Mesendoderm (in vitro differentiated cells): ENCODE data around the gene WDFY1.

ENCODE experiments used
- DNase-seq: peaks from one replicate; pipeline ENCODE4 v3.0.0; 2013
- H2AK5ac ChIP-seq: 2 replicates; pipeline ENCODE4 v1.6.1; 2013; ENCODE audit warnings: low read length, inconsistent platforms
- H2BK120ac ChIP-seq: 2 replicates; pipeline ENCODE4 v1.6.1; 2013; ENCODE audit warnings: low read depth, mild to moderate bottlenecking, low read length, moderate library complexity, mixed read lengths
- H2BK15ac ChIP-seq: replicated peaks from 2 replicates; pipeline ENCODE4 v1.6.1; 2013; ENCODE audit warnings: low read depth, mild to moderate bottlenecking, moderate library complexity
- H2BK5ac ChIP-seq: 2 replicates; pipeline ENCODE4 v1.6.1; 2013; ENCODE audit warnings: low read length, inconsistent platforms
- H3K18ac ChIP-seq: 2 replicates; pipeline ENCODE4 v1.6.1; 2013; ENCODE audit warnings: mild to moderate bottlenecking, low read length, mixed read lengths
- H3K23ac ChIP-seq: one replicate; pipeline ENCODE4 v1.6.1; 2013; ENCODE audit warnings: low read length
- H3K27ac ChIP-seq: 2 replicates; pipeline ENCODE4 v1.5.1; 2013; ENCODE audit warnings: low read depth, mild to moderate bottlenecking, inconsistent platforms, low read length, moderate library complexity
- H3K27me3 ChIP-seq: 2 replicates; pipeline ENCODE4 v1.6.1; 2013; ENCODE audit warnings: low read length, control low read depth, mild to moderate bottlenecking, inconsistent platforms; ENCODE audit not compliant: insufficient read depth, poor library complexity
- H3K36me3 ChIP-seq: 2 replicates; pipeline ENCODE4 v1.6.1; 2013; ENCODE audit warnings: low read length, inconsistent platforms; ENCODE audit not compliant: control insufficient read depth, insufficient read depth
- H3K4ac ChIP-seq: one replicate; pipeline ENCODE4 v1.6.1; 2013; ENCODE audit warnings: low read depth, mild to moderate bottlenecking, low read length, moderate library complexity
- H3K4me1 ChIP-seq: 2 replicates; pipeline ENCODE4 v1.6.1; 2013; ENCODE audit warnings: low read depth, low read length, inconsistent platforms; ENCODE audit not compliant: control insufficient read depth
- H3K4me2 ChIP-seq: 2 replicates; pipeline ENCODE4 v1.6.1; 2013; ENCODE audit warnings: low read length
- H3K4me3 ChIP-seq: 2 replicates; pipeline ENCODE4 v1.5.1; 2013; ENCODE audit warnings: mild to moderate bottlenecking, low read length
- H3K56ac ChIP-seq: one replicate; pipeline ENCODE4 v1.6.1; 2013; ENCODE audit warnings: low read length
- H3K79me1 ChIP-seq: 2 replicates; pipeline ENCODE4 v1.6.1; 2013; ENCODE audit warnings: low read length, inconsistent platforms
- H3K79me2 ChIP-seq: 2 replicates; pipeline ENCODE4 v1.6.1; 2013; ENCODE audit warnings: mild to moderate bottlenecking, low read length; ENCODE audit not compliant: control insufficient read depth, insufficient read depth
- H3K9ac ChIP-seq: 2 replicates; pipeline ENCODE4 v1.6.1; 2013; ENCODE audit warnings: low read length, inconsistent platforms
- H4K5ac ChIP-seq: one replicate; pipeline ENCODE4 v1.6.1; 2013; ENCODE audit warnings: low read length
- H4K8ac ChIP-seq: one replicate; pipeline ENCODE4 v1.6.1; 2013; ENCODE audit warnings: low read depth, mild to moderate bottlenecking, control low read depth, low read length, moderate library complexity
- WGBS: extraction: QIAGEN DNeasy Blood & Tissue Kit; methylation state at CpG from one replicate; pipeline ENCODE4 v1.1.7; 2013; ENCODE audit warnings: low lambda C conversion rate, missing lambda C conversion rate; ENCODE audit not compliant: insufficient coverage; ENCODE audit errors: extremely low coverage; 5-methylcytosine and 5-hydroxymethylcytosine counted together

WDFY1 gene

DNA sequence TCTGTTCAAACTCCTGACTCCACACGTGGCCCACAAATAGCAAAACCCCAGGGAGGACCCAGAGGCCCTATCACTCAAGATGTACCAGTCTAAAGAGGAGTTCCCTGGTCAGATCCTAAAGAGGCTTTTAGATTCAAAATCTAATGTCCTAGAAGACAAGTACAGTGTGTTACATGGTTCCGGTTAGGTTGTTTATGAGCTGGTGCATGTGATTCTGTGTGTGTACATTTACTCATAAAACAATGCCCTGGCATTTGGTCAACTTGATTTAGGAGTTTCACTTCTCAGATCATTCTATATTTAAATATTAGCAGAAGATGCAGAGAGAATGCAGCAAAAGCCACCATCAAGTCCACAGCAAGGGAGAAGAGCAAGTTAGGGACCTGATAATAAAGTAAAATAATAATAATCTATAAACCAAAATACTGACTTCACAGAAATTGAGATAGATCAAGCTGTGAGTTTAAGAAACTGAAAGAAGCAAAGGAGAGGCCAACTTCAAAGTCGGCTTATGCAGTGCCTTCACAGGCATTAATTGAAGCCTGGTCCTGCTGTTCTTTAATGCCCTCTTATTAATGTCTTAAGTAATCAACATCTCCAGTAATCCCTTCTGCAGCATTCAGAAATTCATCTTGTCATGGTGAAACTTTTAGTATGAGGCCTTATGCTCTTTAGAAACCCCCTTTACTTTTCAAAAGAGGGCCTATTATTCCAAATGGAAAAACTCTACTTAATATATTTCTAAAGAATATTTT lies 103.5 kb downstream of the WDFY1 start:
- H3K18ac ChIP-seq: no peak overlapping the region
- no peak overlapping the region for H2BK15ac ChIP-seq
- no peak overlapping the region for H3K9ac ChIP-seq
- H3K36me3 ChIP-seq: no peaks in the 10 kb centered on the region
- H3K27ac ChIP-seq: no peak overlapping the region
- DNase-seq: no peak
- H2BK120ac ChIP-seq: no peak overlapping the region
- WGBS: no CpG with 5 or more reads among the region's 3 CpGs
- no peak overlapping the region for H2AK5ac ChIP-seq
- H3K4me3 ChIP-seq: no peak overlapping the region
- H4K8ac ChIP-seq: no peak overlapping the region
- H3K56ac ChIP-seq: no peak overlapping the region
- no peaks in the 10 kb centered on the region for H3K79me1 ChIP-seq
- no peak overlapping the region for H3K4ac ChIP-seq
- H4K5ac ChIP-seq: no peak overlapping the region
- no peak overlapping the region for H3K4me2 ChIP-seq
- no peak overlapping the region for H3K23ac ChIP-seq
- no peaks in the 10 kb centered on the region for H3K4me1 ChIP-seq
- H3K79me2 ChIP-seq: no peaks in the 10 kb centered on the region
- no peak overlapping the region for H2BK5ac ChIP-seq
- H3K27me3 ChIP-seq: no peaks in the 10 kb centered on the region

DNA sequence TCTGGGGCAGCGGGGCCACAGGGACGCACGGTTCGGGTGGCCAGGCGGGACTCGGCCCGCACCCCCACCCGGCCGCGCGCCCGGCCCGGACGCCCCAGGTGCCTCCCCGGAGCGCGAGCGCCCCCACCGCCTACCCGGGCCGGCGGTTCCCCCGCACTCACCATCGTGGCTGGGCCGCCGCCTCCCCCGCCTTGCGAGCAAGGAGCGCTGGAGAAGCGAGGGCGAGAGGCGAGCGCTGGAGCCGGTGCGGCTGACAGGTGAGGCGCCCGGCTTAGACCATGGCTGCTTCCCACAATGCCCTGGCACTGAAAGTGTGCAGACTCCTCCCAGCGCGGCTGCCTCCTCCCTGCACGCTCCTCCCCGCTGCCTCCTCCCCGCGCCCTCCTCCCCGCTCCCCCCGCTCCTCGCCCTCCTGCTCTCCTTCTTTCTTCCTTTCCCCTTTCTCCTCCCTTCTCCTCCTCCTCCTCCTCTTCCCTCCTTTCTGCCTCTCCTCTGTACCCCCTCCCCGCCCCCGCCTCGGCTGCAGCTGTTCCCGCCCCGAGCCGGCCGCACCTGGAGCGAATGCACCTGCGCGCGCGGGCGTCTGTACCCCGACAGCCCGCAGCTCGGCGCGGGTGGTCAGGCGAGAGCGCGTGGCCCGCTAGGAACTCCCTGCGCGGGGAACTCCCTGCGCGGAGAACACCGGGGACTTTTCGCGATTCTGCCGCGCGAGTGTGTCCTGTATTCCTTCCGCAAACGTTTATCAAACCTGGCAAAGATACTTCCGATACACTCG lies 107.7 kb downstream of the WDFY1 start, which contains the start of gene AP1S3:
Gene AP1S3, minus strand, starts transcription at position 296 of the 775 bp plus-strand sequence. Its CDS starts 132 bp downstream, at position 164.
- H3K4ac ChIP-seq: no peak within 1 kb of the TSS
- peak within 1 kb of the TSS; percentile 78 for H3K4me3 ChIP-seq
- peak within 1 kb of the TSS; percentile 85 for H3K56ac ChIP-seq
- no peaks in the 10 kb centered on the region for H3K27me3 ChIP-seq
- H3K79me1 ChIP-seq: peaks cover 4% of the 10 kb centered on the region
- WGBS: no CpG with 5 or more reads among the region's 82 CpGs
- no peaks in the 10 kb centered on the region for H3K36me3 ChIP-seq
- no peak within 1 kb of the TSS for H2BK120ac ChIP-seq
- no peaks in the 10 kb centered on the region for H3K4me1 ChIP-seq
- peak; percentile 91 for DNase-seq
- no peaks in the 10 kb centered on the region for H3K79me2 ChIP-seq
- H2BK5ac ChIP-seq: no peak within 1 kb of the TSS
- no peak within 1 kb of the TSS for H3K18ac ChIP-seq
- no peak within 1 kb of the TSS for H2BK15ac ChIP-seq
- H2AK5ac ChIP-seq: no peak within 1 kb of the TSS
- no peak within 1 kb of the TSS for H4K5ac ChIP-seq
- peak within 1 kb of the TSS; percentile 48 for H3K4me2 ChIP-seq
- no peak within 1 kb of the TSS for H4K8ac ChIP-seq
- H3K27ac ChIP-seq: no peak within 1 kb of the TSS
- H3K23ac ChIP-seq: peak within 1 kb of the TSS; percentile 45
- H3K9ac ChIP-seq: peak within 1 kb of the TSS; percentile 66

DNA sequence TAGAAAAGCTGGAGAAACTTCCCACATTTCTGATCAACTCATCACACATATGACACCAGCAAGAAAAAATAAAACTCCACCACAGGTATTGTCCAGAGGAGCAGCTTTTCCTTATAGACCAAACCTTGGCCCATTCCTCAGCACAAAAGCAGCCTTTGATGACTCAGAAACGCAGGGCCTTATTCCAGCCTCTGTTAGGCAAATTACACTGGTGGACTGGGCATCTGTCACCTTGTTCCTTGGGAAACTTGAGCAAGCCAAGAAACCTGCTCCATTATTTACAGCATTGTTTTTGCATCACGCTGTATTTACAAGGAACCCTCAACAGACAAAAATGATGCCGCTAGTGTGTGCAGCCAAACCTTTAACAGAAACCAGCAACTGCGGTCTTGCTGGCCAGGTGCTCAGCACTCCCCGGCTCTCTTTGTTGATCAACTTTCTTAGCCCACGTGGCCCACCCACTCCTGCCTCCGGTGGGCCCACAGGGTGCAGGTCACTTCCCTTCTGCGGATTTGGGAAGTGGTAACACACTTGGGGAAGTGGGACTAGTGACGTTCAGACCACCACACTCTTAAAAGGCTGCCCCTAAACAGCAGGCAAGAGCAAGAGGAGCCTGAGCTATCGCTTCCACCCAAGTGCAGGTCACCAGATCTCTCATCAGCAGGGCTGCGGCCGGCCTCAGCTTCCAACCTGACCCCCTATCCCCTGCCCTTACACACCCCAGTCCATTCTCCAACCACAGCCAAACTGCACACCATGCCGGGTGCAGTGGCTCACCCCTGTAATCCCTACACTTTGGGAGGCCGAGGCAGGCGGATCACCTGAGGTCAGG lies 109.2 kb downstream of the WDFY1 start:
- no peak overlapping the region for H3K4ac ChIP-seq
- no peak overlapping the region for H3K56ac ChIP-seq
- no peak overlapping the region for H3K27ac ChIP-seq
- H3K36me3 ChIP-seq: no peaks in the 10 kb centered on the region
- no peak overlapping the region for H2BK5ac ChIP-seq
- H3K4me1 ChIP-seq: no peaks in the 10 kb centered on the region
- no peak overlapping the region for H3K23ac ChIP-seq
- H2BK120ac ChIP-seq: no peak overlapping the region
- H4K8ac ChIP-seq: no peak overlapping the region
- H2BK15ac ChIP-seq: no peak overlapping the region
- WGBS: no CpG with 5 or more reads among the region's 15 CpGs
- no peak overlapping the region for H3K4me3 ChIP-seq
- H3K79me2 ChIP-seq: no peaks in the 10 kb centered on the region
- H3K18ac ChIP-seq: no peak overlapping the region
- no peak overlapping the region for H4K5ac ChIP-seq
- H2AK5ac ChIP-seq: no peak overlapping the region
- no peak overlapping the region for H3K9ac ChIP-seq
- DNase-seq: no peak
- H3K27me3 ChIP-seq: no peaks in the 10 kb centered on the region
- peaks cover 4% of the 10 kb centered on the region for H3K79me1 ChIP-seq
- H3K4me2 ChIP-seq: no peak overlapping the region

DNA sequence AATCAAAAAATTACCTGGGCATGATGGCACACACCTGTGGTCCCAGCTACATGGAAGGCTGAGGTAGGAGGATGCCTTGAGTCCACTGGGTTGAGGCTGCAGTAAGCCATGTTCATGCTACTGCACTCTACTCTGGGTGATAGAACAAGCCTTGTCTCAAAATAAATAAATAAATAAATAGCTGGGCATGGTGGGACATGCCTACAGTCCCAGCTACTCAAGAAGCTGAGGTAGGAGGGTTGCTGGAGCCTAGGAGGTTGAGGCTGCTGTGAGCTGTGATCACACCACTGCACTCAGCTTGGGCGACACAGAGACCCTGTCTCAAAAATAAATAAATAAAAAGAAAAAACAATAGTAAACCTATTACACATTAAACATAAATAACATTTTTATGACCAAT lies 110.7 kb downstream of the WDFY1 start:
- H3K79me2 ChIP-seq: no peaks in the 10 kb centered on the region
- no peak overlapping the region for H4K5ac ChIP-seq
- H2AK5ac ChIP-seq: no peak overlapping the region
- H2BK15ac ChIP-seq: no peak overlapping the region
- no peak overlapping the region for H3K56ac ChIP-seq
- no peak overlapping the region for H3K4me3 ChIP-seq
- no peaks in the 10 kb centered on the region for H3K4me1 ChIP-seq
- H3K36me3 ChIP-seq: no peaks in the 10 kb centered on the region
- H3K18ac ChIP-seq: no peak overlapping the region
- WGBS: no CpG with 5 or more reads among the region's 1 CpG
- H3K79me1 ChIP-seq: peaks cover 4% of the 10 kb centered on the region
- H3K4ac ChIP-seq: no peak overlapping the region
- no peak overlapping the region for H3K4me2 ChIP-seq
- no peak overlapping the region for H3K23ac ChIP-seq
- H4K8ac ChIP-seq: no peak overlapping the region
- H3K27me3 ChIP-seq: no peaks in the 10 kb centered on the region
- no peak overlapping the region for H3K27ac ChIP-seq
- no peak overlapping the region for H2BK5ac ChIP-seq
- H2BK120ac ChIP-seq: no peak overlapping the region
- DNase-seq: no peak
- H3K9ac ChIP-seq: no peak overlapping the region

DNA sequence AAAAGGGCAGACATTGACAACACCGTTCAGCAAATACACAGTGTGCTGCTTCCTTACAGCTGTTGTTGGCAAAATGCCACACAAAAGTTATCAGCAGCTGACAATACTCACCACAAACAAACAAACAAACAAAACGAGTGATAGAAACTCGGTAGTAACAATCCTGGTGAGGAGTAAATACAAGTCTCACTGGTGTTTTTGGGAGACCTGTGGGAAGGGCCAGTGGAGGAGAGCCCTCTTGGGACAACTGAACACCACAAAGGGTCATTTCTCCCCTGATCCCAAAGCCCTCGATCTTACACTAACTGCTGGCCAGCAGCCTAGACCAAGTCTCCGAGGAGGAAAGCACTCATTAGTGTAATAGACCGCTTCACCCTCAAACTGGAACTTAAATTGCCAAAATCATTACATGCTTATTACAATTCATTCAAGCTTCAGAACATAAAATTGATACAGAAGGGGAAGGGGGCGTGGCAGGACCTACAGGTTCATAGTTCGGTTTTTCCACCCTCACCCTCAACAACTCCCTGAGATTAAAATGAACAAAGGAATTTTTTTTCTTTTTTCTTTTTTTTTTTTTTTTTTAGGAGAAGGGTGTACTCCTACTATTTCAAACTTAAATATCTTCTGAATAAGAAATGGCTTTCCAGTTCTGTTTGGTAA lies 112.8 kb downstream of the WDFY1 start:
- Histone ChIP-seq H3K79me2 (no peaks in the 10 kb centered on the region), H3K18ac (no peak overlapping the region), H3K4me3 (no peak overlapping the region), H3K4me2 (no peak overlapping the region), H4K5ac (no peak overlapping the region), H3K4me1 (no peaks in the 10 kb centered on the region), H3K56ac (no peak overlapping the region), H4K8ac (no peak overlapping the region), H3K27ac (no peak overlapping the region), H2BK120ac (no peak overlapping the region), H2BK5ac (no peak overlapping the region), H3K9ac (no peak overlapping the region), H3K23ac (no peak overlapping the region), H3K27me3 (no peaks in the 10 kb centered on the region), H2BK15ac (no peak overlapping the region), H3K36me3 (no peaks in the 10 kb centered on the region), H3K4ac (no peak overlapping the region), H2AK5ac (no peak overlapping the region), H3K79me1 (peaks cover 4% of the 10 kb centered on the region)
- no peak for DNase-seq
- no CpG with 5 or more reads among the region's 8 CpGs for WGBS
